NCI-H748 (cell line): Measurements from ENCODE around the gene GLIS2.

Experiments used
- DNase-seq: peaks from one replicate; lab custom pipeline; 2025; ENCODE audit not compliant: unreplicated experiment; lab: John Stamatoyannopoulos, UW

GLIS2 gene

DNA sequence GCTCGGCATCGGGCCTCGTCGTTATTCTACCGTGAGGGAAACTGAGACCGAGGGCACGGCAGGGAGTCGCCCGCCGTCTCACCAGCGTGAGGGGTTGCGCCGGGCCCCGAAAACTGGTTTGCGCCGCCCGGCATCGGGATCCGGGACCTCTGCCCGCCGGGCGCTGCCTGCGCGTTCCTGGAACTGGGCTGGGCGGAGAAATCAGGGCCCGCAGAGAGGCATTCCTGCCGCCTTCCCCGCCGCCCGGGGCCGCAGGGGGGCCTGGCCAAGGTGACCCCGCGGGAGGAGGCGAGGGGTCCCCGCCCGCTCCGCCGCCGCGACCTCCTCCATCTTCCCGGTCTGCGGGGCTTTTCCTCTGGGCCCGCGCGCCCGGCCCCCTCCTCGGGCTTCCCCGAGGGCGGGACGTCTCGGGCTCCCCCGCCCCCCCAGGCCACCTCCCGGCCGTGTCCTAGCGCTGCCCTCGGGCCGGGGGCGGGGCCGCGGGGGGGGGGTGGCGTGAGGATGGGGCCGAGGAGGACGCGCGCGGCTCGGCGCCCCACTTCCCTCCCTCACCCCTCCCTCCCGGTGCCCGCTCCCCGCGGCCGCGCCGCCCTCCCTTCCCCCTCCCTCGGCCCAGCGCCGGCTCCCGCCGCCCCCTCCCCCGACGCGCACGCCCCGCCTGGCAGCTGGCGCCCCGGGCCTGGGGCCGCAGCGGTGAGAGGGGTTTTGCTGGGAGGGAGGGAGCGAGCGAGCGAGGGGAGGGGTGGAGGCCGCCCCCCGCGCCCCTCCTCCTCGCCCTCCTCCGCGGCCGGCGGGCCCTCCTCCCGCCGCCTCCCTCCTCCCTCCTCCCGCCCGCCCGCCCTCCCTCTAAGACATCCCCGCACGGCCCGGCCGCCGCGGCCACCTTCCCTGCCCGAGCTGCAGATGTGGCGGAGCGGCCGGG, at the start of gene GLIS2:
TSS of gene GLIS2 (plus strand) at position 882 of the 922 bp plus-strand sequence. CDS start 16,214 bp downstream, outside the sequence.
- peak; percentile 80 for DNase-seq

DNA sequence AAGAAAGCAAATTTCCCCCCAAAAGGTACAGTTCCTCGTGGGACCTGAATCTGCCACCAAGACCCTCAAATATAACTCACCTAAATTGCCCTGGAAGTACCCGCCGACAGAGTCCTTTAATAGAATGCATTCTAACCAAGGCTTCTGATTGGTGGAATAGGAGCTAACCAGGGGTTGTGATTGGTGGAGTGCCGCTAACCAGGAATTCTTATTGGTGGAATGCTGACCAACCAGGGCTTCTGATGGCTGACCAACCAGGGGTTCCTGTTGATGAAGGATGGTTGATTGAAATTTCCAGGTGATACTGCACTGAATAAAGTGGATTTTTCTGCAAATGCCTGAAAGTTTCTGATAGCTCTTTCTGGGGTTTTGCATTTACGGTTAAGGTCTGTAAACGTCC, 49.5 kb upstream of the GLIS2 start:
- DNase-seq, result peak; percentile 3

DNA sequence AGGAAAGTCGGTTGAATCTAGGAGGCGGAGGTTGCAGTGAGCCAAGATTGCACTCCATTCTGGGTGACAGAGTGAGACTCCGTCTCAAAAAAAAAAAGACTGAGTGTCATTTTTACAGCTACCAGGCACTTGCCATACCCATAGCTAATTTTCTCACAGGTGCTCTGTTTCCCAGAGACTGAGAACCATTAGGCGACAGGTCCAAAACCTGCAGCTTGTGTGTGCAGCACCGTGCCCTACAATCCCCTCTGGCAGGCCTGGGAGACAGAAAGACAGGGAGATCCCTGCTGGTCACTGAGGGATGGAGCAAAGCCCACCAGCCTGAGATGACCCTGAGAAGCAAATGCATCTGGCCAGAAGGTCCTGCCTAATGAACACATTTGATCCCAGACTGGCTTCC, 45.8 kb upstream of the GLIS2 start:
- no peak for DNase-seq

DNA sequence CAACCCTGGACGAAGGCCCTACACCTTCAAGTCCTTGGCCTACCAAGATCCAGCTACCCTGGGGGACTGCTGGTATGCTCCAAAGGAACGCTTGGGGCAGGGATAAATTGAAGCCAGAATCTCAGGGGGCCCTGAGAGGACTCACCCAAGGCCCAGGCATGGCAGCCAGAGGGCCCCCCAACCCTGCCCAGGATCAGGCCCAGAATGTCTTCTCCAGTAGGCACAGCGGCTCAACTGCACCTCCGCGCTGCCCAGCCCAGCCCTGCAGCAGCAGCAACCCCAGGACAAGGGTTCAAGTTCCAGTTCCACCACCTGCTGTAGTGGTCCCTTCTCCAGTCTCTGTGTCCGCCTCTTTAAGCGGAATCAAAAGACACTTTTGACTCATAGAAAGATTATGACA, 45.3 kb upstream of the GLIS2 start:
- no peak for DNase-seq

DNA sequence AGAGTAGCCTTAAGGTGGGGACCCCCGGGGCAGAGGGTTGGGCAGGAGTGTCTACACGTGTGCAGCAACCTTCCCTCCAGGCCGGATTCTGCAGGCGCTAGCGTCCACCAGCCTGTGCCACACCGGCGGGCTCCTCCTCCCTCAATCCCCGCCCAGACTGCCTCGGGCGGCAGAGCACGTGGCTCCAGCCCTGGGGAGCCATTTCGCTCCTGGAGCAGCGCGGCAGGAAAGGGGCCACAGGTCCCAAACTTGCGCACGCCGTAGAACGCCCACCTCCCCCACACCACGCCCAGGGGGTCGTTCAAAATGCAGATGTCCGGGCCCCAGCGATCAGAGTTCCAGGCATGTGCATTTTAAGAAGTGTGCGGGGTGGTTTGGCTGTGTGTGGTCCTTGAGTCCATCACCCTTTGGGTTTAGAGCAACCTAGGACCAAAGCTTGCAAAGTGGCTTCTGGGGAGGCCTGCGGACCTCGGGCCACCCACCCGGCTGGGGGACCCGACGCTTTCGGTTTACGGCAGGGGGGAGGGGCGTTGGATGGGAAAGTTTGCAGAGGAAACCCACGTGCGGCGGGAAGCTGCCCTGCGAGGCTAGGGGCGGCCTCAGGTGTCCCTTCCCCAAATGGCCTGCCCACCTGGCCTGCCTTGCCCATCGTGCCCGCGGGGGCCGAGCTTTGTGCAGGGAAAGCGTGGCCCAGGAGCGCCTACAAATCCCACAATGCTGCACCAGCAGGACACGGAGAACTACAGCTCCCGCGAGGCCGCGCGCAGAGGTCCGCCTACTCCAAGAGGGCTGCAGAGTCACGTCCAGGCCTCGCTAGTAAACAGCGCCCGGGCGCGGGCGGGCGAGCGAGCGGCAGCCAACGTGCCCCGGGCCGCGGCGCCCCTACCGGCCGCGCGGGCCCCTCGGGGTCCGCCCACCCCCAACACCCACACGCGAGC, 44.4 kb upstream of the GLIS2 start:
- DNase-seq, result peak; percentile 93

DNA sequence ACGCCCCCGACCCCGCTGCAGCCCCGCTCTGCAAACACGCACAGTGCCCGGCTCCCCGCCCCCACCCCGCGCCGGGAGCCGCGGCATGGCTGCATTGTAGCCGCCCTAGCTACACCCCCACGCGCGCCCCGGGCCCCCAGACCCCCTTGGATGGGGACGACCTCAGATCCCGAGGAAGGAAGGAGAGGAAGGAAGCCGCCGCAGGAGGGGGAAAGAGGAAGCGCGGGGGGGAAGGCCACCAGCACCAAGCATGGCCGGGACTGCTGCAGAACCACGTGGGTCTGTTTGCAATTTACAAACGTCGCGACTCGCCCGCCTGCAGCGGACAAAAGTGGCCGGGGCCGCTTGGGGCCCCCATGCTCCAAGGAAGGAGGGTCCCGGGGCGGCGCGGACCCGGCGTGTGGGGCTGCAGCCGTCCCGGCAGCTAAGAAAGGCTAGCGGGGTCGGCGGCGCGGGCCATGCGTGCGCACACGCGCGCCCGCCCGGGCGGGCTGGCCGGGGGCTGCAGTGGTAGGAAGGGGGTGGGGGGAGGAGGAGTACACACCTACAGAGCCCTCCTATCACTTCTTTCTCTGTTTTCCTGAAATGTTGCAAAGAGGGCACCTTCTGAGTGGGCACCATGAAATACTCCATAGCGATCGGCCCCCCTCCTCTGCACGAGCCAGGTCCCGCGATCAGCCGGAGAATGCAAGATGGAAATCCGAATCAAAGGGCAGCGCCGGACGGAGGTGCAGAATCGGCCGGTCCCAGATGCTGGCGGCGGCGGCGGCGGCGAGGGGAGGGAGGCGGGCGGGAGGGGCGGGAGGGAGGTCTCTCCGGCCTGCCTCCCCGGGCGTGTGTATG, 43.5 kb upstream of the GLIS2 start:
- DNase-seq, result peak; percentile 58

DNA sequence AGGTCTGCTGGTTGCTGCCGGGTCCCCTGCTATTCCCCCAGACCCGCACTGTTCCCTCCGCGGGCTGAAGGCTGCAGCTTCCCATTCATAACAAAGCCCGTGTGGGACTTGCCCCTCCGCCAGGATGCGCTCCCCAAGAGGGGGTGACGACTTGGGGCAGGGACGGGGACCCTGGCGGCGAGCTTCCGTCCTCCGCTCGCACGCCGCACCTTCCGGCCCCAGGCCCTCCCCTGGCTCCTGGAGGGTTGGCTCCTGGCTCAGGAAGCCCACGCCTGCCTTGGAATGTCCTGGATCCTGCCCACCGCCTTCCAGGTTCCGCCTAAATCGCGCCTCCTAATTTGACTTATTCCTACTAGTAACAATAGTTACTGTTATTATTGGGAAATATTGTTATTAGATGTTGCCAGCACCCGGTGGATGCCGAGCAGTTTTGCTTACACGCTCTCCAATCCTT, 42.0 kb upstream of the GLIS2 start:
- peak; percentile 60 for DNase-seq

DNA sequence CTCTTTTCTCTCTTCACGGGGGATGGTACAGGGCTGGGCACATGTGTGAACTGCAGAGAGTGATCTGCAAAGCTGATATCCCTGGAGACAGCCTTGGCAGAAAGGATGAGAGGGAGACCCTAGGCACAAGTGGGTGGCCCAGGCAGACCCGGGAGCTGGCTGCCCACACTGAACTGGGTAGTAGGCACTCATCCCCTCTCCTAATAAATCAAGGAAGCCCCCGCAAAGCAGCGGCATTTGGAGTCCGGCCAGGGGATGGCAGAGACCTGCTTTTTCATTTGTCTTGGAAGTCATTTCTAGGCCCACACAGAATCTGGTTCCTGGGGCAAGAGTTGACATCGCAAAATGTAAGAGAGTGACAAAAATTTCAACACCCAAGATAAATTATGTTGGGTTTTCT, 40.0 kb upstream of the GLIS2 start:
- no peak for DNase-seq

DNA sequence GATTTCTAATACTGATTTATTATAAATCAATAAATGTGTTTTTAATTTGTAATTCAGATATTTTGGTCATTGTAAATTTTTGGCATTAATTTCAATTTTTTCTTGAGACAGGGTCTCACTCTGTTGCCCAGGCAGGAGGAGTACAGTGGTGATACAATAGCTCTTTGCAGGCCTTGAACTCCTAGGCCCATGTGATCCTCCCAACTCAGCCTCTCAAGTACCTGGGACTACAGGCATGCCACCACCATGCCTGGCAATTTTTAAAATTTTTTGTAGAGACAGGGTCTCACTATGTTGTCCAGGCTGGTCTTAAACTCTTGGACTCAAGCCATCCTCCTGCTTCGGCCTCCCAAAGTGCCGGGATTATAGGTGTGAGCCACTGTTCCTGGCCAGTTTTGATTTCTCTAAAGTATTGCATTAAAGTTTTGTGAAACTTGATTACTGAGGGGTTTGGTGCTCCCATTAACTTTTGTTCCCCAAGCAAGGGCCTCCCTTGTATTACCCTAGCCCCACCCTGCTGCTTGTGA, 37.8 kb upstream of the GLIS2 start:
- DNase-seq, result no peak

DNA sequence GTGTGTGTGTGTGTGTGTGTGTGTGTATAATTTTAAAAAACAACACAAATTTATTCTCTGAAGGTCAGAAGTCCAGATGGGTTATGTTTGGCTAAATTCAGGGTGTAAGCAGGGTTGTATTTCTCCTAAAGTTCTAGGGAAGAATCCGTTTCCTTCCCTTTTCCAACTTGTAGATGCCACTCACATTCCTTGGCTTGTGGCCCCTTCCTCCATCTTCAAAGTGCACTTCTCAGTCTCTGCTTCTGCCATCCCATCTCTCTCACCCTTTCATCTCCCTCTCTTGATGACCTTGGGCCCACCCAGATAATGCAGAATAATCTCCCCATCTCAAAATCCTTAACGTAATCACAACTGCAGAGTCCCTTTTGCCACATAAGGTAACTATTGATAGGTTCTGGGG, 35.2 kb upstream of the GLIS2 start:
- no peak for DNase-seq

DNA sequence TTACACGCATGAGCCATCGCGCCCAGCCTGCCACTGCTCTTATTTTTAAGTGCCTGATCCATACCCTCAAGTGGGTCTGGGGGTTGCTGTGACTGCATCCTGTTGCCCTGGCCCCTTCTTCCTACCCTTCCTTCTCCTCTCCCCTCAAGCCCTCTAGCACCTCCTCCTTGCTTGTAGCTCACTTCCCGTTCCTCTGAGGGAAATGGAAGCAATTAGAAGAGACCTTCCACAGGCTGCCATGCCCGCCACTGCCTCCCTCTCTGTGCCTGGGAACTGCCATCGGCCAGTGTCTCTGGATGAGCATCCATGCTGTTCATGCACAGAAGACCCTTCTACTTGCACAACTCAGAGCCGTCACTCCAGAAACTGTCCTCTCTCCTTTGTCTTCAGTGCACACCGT, 32.4 kb upstream of the GLIS2 start:
- no peak for DNase-seq

DNA sequence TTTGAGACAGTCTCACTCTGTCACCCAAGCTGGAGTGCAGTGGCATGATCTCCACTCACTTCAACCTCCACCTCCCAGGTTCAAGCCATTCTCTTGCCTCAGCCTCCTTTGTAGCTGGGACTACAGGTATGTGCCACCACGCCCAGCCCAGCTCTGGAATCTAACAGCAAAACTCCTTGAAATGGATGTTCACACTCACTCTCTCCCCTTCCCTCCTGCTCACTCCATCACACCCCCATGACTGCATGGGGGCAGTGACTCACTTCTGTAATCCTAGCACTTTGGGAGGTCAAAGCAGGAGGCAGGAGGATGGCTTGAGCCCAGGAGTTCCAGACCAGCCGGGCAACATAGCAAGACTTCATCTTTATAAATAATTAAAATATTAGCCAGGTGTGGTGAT, 31.9 kb upstream of the GLIS2 start:
- DNase-seq, result no peak

DNA sequence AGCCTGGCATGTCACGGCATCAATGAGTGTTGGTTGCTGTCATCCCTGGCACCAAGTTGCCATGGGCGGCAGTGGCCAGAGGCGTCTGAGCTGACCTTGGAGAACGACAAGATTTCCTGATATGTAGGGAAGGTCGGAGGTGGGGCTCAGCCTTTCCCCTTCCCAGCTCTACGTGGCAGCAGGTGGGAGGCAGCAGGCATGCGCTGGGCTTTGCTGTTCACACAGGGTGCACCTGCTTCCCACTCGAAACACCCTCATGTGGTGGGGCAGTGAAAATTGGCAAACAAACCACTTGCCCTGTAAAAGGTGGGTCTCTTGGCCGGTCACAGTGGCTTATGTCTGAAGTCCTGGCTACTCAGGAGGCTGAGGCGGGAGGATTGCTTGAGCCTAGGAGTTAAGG, 30.7 kb upstream of the GLIS2 start:
- DNase-seq, result peak; percentile 44

DNA sequence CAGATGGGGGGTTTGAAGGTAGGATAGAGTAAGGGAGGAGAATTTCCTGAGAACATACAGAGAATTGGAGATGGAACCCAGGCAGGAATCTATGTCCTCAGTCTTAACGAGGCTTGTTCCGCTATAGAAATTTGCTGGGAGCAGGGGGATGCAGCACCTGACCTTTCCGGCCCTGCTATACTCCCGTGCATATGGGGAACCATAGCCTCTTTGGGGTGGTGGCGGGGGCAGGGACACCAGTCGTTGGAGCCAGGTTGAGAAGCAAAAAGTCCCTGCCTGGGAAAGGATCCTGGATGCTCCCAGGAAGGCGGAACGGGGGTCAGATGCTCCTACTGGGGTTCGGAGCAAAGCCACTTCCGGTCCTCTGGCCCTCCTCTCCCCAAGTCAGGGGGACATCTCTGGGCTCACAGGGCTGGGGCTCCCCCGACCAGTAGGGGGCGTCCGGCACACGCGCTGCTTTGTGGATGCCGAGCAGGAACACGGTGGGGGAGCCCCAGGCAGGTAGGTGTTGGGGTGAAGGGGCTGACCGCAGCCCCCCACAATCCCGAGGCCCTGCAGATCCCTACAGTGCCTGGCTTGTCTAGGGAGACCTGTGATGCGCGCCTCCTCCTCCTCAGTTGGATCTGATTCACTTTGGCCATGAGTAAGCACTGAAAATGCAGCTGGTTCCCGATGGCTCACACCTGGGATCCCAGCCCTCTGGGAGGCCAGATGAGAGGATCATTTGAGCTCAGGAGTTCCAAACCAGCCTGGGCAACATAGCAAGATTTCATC, 27.5 kb upstream of the GLIS2 start:
- DNase-seq, result peak; percentile 54

DNA sequence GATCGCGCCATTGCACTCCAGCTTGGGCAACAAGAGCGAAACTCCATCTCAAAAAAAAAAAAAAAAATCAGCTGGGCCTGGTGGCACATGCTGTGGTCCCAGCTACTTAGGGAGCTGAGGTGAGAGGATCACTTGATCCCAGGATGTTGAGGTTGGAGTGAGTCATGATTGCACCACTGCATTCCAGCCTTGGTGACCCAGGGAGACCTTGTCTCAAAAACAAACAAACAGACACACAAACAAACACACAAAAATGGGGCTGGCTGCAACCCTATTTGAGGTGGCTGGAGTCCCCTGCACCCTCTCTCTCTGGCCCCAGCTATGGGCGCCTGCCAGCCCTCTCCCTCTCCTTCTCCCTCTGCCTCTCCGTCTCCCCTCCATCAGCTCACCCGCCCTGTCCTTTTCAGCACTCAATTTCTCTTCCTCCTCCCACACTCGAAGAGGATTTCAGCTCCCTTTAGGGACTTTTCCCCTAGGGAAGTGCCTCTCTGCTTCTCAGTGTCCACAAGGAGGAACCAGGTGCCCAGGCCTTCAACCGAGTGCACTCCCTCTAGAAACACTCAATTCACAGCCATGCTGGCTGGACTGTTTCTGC, 25.5 kb upstream of the GLIS2 start:
- DNase-seq, result no peak

DNA sequence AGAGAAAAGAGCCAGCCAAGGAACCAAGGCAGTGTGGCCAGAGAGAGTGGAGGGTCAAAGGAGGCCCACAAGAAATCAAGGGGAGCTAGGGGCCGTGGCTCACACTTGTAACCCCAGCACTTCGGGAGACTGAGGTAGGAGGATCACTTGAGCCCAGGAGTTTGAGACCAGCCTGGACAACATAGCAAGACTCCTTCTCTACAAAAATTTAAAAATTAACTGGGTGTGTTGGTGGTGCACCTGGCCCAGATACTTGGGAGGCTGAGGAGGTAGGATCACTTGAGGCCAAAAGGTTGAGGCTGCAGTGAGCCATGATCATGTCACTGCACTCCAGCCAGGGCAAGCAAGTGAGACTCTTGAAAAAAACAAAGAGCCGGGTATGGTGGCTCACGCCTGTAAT, 24.2 kb upstream of the GLIS2 start:
- no peak for DNase-seq

DNA sequence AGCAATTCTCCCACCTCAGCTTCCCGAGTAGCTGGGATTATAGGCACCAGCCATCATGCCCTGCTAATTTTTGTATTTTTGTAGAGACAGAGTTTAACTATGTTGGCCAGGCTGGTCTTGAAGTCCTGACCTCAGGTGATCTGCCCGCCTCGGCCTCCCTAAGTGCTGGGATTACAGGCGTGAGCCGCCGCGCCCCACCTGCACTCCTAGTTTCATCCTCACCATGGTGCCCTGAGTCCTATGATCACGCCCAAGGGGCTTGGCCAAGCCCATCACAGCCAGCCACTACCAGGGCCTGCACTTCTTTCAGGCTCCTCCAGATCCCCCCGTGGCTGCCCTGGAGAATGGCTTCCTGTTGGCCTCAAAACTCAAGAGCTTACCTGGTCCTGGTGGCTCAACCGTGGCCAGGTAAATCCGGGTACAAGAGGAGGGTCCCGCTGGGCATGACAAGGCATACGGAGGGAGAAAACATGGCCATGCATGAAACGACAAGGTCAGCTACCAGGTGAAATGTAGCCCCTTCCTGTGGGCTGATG, 22.6 kb upstream of the GLIS2 start:
- DNase-seq, result no peak

DNA sequence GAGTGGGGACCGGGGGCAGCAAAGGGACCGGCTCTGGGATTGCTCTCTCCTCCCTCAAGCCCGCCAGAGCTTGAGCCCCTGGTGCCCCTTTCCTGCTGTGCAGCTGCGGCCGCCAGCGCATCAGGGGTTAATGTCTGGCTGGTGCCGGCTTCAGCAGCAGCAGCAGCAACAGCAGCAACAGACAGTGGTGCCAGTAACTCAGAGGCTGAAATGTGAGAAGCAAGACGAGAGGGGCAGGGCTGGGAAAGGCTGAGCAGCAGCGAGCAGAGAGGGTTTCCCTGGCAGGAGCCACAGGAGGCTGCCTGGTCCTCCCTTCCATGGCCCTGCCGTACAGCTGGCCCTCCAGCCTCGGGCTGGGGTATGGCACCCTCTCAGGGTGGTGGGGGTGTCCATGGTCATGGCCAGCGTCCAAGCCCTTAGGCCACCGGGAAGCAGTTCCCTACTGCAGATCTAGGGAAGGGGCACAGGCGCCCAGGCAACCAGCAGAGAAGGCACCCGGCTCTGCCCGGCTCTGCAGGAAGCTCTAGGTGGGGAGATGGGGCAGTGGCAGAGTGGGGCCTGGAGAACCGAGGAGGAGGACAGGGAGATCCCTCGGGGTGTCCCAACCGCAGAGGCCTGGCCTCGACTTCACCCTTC, 21.9 kb upstream of the GLIS2 start:
- peak; percentile 46 for DNase-seq

DNA sequence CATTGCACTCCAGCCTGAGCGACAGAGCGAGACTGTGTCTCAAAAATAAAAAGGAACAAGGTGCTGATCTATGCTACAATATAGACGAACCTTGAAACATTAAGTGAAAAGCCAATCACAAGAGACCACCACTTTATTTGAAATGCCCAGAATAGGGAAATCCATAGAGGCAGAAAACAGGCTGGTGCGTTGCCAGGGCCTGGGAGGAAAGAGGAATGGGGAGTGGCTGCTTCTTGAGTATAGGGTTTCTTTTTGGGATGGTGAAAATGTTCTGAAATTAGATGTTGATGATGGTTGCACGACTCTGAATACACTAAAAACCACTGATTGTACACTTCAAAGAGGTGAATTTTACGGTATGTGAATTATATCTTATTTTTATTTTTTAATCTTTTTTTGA, 20.3 kb upstream of the GLIS2 start:
- DNase-seq, result no peak
